Endothelial cell (in vitro differentiated cells): Measurements from ENCODE around the gene FNDC5. TPM values are rescaled to one million over a fixed set of nuclear protein-coding genes. Genes with fewer than 3 reads are reported as not detected.

Experiments
- DNase-seq: peaks from one replicate; pipeline ENCODE4 v3.0.0; 2021; ENCODE audit warnings: low spot score
- H3K27ac Mint-ChIP-seq: one replicate; pipeline ENCODE4 v1.8.0; 2021; ENCODE audit warnings: mixed read lengths, inconsistent platforms; ENCODE audit not compliant: unreplicated experiment
- H3K27me3 Mint-ChIP-seq: one replicate; pipeline ENCODE4 v1.8.0; 2021; ENCODE audit warnings: mild to moderate bottlenecking, moderate library complexity, mixed read lengths, inconsistent platforms; ENCODE audit not compliant: unreplicated experiment
- H3K36me3 Mint-ChIP-seq: one replicate; pipeline ENCODE4 v1.8.0; 2021; ENCODE audit warnings: mild to moderate bottlenecking, low read depth, mixed read lengths, inconsistent platforms; ENCODE audit not compliant: unreplicated experiment
- H3K4me1 Mint-ChIP-seq: one replicate; pipeline ENCODE4 v1.8.0; 2021; ENCODE audit warnings: mild to moderate bottlenecking, mixed read lengths, inconsistent platforms; ENCODE audit not compliant: unreplicated experiment
- H3K4me3 Mint-ChIP-seq: one replicate; pipeline ENCODE4 v1.8.0; 2021; ENCODE audit warnings: mild to moderate bottlenecking, mixed read lengths, inconsistent platforms; ENCODE audit not compliant: unreplicated experiment
- H3K9me3 Mint-ChIP-seq: one replicate; pipeline ENCODE4 v1.8.0; 2021; ENCODE audit warnings: mixed read lengths, inconsistent platforms; ENCODE audit not compliant: unreplicated experiment
- total RNA-seq: library from RNA; stranded (reverse); fragmentation: NEBNext Ultra II Directional; extraction: Animal tissue kit (Norgen Biotek cat#: 25700); gene quantifications from one replicate; pipeline ENCODE4 v1.2.1, GENCODE V29; 2021; ENCODE audit not compliant: unreplicated experiment
- TF ChIP-seq, protein P1 (sequence below): fragments of 200-600 bp; sonication (generic); IDR thresholded peaks from one replicate; pipeline ENCODE4 v1.5.0; 2021; ENCODE audit warnings: antibody characterized with exemption; ENCODE audit not compliant: unreplicated experiment

Gene FNDC5
- total RNA-seq, 1 donor from 2014 or later = 5.5 TPM

- H3K36me3 Mint-ChIP-seq = no peaks in the 10 kb centered on the region
- no peak overlapping the region for H3K4me3 Mint-ChIP-seq
- peaks cover 5% of the 10 kb centered on the region for H3K27me3 Mint-ChIP-seq
- no peak for DNase-seq
- H3K27ac Mint-ChIP-seq = no peak overlapping the region
- no peaks in the 10 kb centered on the region for H3K9me3 Mint-ChIP-seq
- TF ChIP-seq, protein P1, sequence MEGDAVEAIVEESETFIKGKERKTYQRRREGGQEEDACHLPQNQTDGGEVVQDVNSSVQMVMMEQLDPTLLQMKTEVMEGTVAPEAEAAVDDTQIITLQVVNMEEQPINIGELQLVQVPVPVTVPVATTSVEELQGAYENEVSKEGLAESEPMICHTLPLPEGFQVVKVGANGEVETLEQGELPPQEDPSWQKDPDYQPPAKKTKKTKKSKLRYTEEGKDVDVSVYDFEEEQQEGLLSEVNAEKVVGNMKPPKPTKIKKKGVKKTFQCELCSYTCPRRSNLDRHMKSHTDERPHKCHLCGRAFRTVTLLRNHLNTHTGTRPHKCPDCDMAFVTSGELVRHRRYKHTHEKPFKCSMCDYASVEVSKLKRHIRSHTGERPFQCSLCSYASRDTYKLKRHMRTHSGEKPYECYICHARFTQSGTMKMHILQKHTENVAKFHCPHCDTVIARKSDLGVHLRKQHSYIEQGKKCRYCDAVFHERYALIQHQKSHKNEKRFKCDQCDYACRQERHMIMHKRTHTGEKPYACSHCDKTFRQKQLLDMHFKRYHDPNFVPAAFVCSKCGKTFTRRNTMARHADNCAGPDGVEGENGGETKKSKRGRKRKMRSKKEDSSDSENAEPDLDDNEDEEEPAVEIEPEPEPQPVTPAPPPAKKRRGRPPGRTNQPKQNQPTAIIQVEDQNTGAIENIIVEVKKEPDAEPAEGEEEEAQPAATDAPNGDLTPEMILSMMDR = no peak
- peaks cover 2% of the 10 kb centered on the region for H3K4me1 Mint-ChIP-seq
These were observed 34.1 kb upstream of the FNDC5 start for GRCh38 chr1:32904797-32905196.

- DNase-seq = no peak
- H3K36me3 Mint-ChIP-seq = no peaks in the 10 kb centered on the region
- H3K27me3 Mint-ChIP-seq = peaks cover 6% of the 10 kb centered on the region
- TF ChIP-seq, protein P1 = no peak
- no peak overlapping the region for H3K4me3 Mint-ChIP-seq
- H3K27ac Mint-ChIP-seq = no peak overlapping the region
- H3K4me1 Mint-ChIP-seq = peaks cover 2% of the 10 kb centered on the region
- no peaks in the 10 kb centered on the region for H3K9me3 Mint-ChIP-seq
These were observed 33.5 kb upstream of the FNDC5 start for GRCh38 chr1:32903991-32904785.

- TF ChIP-seq, protein P1 = no peak
- Mint-ChIP-seq H3K27me3 (peaks cover 13% of the 10 kb centered on the region), H3K36me3 (no peaks in the 10 kb centered on the region), H3K4me3 (no peak overlapping the region), H3K27ac (no peak overlapping the region), H3K9me3 (no peaks in the 10 kb centered on the region), H3K4me1 (peaks cover 2% of the 10 kb centered on the region)
- no peak for DNase-seq
These were observed 31.8 kb upstream of the FNDC5 start for GRCh38 chr1:32902535-32902920.

GRCh38 chr1:32901823-32902534, 31.3 kb upstream of the FNDC5 start:
- no peak for DNase-seq
- Mint-ChIP-seq H3K4me1 (peaks cover 2% of the 10 kb centered on the region), H3K27me3 (peaks cover 16% of the 10 kb centered on the region), H3K36me3 (no peaks in the 10 kb centered on the region), H3K9me3 (no peaks in the 10 kb centered on the region), H3K4me3 (peak overlapping the region; percentile 86), H3K27ac (no peak overlapping the region)
- TF ChIP-seq, protein P1 = no peak
